ENCODE measurements around the gene FGFR2.

Gene FGFR2

DNA sequence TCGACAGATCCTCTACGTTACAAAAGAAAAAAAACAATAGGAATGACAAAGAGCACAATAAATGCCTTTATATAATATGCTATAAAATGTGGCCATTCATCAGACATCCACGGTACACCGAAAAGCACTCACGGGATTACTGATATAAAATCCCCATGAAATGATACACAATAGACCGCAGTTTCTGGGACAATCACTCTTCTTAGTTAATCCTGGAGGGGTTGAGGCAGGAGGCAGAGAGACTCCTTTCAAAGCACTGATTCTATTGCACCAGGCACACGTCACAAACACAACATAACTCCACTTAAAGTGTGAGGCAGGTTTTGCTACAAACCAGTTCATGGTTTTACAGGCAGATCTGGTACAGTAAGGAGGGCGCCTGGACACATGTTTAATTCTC, 113.8 kb downstream of the FGFR2 start:
- DNase-seq: no peak

DNA sequence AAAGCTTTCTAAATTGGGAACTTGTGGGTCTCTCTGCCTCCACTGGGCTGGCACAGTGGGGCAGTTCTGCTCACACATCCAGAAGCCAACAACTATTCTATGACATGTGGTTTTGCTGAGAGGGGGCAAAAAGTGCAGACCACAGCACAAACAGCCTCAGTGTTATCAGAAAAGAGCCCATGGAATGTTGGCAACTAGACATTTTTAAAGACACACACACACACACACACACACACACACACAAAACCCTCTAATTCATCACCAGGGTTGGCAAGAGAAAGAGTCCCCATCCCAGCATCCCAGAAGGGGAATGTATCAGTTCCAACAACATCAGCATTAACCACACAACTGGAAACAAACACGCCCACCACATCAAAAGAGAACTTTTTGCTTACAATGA, 117.1 kb downstream of the FGFR2 start:
- no peak for DNase-seq

DNA sequence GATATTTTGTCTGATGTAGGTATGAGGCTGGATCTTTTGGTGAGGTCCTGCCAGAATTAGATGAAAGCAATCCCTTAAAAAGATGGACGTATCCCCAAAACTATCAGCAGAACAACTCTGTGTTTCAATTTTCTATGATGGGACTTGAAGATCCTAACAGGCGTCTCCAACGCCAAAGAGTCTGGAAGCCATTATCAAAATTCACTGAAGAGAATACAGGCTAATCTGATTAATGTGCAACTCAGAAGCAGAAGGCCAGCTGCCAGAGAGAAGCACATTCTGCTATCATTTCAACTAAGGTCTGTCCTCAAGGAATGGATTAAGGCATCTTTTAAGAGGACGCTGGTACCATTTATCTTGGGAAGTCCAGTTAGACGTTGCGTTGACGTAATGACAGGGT, 119.7 kb downstream of the FGFR2 start:
- DNase-seq: no peak

DNA sequence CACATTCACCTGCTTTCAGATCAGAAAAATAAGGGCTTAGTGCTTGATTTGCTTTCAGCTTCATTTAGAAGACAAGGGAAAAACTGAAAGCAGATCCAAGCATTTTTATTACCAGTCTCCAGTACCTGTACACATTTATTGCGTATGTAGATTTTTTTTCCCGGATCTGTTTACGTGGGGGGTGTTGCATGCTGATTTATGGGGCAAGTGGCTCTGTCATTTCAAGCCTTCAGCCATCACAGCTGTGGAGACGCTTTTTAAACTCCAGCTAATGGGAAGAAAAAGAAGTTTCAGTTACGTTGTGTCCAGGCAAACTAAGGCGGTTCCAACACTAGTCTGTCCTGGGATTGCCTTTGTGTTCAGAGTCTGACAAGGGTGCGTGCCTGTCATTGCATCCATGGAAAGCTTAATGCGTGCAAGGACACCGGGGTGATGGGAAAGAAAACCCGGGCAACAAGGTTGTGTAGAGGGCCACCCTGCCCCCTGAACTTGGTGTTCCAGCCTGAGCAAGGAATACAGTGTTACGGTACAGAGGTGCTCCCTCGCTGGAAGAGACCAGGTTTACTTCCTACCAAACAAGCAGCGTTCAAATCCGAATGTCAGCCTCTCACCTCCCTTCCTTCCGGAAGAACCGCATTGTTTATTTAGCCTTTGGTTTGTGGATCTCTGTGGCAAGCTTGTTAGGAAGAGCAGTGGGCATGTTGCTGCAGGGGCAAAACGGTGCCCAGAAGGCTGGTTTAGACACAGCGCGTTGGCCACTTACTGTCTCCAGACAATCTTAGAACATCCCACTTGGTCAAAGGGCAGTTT, 128.2 kb downstream of the FGFR2 start:
- no peak for DNase-seq

DNA sequence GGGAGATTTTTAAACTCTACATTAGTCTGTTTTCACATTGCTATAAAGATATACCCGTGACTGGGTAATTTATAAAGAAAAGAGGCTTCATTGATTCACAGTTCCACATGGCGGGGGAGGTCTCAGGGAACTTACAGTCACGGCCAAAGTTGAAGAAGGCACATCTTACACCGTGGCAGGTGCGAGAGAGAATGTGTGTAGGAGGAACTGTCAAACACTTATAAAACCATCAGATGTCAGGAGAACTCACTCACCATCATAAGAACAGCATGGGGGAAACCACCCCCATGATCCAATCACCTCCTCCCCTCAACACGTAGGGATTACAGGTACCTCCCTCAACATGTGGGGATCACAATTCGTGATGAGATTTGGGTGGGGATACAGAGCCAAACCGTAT, 129.5 kb downstream of the FGFR2 start:
- DNase-seq: no peak

DNA sequence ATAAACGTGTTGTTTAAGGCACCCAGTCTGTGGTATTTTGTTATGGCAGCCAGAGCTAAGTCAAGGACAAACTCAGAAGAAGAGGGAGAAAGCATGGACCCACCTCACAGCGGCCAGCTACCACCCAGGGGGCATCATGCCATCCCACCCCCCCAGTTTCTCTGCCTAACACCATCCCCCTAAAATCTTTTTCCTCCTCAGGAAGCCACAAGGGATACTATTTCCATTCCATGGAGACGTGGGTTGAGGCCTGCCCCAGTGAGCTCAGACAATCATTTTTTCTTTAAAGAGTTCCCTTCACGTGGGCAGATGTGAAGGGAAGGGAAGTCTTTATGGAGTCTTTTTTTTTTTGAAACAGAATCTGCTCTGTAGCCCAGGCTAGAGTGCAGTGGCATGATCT, 131.8 kb downstream of the FGFR2 start:
- no peak for DNase-seq

DNA sequence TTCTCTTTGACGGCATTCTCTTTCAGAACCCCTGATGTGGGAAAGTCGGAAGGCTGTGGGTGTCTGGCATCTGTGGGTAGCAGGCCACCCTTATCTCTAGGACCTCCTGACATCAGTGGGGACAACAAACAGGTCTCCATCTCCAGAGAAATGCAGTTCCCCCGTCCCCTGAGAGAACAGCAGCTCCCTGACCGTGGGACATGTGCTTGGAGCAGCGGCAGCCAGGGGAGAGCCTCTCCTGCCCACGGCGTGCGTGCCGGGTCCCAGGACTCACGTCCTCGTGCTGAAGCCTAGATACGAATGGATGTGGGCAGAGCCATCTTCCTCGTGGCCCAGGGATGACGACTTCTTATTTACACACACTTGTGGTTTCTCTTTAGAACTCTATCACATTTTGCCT, 133.0 kb downstream of the FGFR2 start:
- DNase-seq: no peak

DNA sequence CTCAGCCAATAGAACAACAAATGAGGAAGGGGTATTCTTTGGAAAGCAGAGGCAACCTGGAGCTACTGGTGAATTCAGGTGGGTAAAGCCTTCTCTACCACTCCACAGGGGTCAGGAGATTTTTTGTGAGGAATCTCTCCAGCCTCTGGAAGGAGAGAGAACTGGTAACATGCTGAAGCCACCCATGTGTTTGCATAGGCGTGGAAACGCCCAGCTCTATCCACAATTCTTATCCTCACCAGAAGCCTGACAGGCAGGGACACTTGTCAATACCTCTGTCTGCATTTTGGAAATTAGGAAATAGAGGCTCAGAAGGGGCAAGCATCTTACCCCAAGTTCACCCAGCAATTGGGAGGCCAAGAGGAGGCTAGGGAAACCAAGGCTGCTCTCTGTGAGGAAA, 133.7 kb downstream of the FGFR2 start:
- no peak for DNase-seq

DNA sequence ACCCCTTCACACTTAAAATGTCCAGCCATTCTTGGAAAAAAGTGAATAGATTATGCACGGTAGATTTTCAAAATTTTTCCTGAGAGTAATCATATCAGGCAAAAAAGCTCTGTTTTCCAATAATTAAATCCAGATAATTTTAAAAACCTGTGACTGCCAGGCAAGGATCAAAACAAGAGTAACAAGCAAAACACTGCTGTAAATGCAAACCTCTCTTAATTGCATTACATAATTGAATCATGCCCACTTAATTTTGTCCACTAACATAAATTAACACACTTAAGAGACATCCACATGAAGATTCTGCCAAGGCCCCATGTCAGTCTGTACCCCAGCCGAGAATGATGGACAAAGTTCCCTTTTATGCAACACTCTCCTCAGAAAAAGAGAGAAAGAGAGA, 135.3 kb downstream of the FGFR2 start:
- DNase-seq: no peak

DNA sequence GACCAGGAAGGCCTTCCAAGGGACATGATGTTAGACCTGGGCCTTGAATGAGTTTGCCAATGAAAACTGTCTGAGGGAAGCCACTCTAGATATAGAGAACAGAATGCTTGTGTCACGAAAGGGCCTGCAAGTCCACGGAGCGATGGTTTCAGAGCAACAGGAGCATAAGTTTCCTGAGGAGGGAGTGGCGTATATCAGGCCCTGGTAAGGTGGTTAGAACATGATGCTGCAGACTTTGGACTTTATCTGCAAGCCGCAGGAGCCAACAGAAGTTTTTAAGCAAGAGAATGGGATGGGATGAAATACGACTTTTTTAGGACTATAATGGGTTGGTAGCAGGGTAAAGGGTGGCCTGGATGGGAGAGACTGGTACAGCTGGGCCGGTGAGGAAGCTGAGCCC, 136.0 kb downstream of the FGFR2 start:
- no peak for DNase-seq

DNA sequence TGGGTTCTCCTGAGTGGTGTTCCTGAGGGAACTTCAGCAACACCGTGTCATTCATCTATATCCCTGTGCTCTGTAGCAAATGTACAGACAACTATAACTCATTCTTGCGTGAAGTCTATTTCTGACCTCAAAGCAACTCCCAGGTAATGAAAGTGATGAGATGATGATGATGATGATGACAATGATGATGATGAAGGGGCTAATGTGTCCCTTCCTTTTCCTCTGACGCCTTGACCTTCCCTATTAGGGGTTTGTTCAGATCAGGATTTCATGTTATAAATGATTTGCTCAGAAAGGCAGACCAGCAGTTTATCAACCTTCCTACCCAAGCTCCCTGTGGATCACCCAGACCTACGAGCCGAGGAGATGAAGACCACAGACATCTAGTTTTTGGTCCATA, 136.9 kb downstream of the FGFR2 start:
- no peak for DNase-seq

DNA sequence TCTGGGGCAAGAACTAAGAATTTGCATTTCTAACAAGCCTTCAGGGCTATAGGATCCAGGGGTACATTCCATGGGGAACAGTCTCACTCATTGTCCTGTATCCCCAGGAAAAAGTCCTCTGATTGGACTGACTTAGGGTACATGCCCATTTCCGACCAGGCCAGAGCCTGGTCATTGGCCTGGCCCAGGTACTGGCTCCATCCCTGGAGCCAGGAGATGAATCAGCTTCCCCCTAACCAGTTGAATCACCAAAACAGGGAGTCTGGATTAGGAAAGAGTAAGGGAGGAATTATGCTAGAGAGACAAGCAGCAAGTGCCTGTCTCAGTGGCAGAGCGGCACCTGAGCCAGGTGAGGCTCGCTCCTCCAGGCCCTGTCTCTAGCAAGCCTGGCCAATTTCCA, 137.5 kb downstream of the FGFR2 start:
- no peak for DNase-seq

DNA sequence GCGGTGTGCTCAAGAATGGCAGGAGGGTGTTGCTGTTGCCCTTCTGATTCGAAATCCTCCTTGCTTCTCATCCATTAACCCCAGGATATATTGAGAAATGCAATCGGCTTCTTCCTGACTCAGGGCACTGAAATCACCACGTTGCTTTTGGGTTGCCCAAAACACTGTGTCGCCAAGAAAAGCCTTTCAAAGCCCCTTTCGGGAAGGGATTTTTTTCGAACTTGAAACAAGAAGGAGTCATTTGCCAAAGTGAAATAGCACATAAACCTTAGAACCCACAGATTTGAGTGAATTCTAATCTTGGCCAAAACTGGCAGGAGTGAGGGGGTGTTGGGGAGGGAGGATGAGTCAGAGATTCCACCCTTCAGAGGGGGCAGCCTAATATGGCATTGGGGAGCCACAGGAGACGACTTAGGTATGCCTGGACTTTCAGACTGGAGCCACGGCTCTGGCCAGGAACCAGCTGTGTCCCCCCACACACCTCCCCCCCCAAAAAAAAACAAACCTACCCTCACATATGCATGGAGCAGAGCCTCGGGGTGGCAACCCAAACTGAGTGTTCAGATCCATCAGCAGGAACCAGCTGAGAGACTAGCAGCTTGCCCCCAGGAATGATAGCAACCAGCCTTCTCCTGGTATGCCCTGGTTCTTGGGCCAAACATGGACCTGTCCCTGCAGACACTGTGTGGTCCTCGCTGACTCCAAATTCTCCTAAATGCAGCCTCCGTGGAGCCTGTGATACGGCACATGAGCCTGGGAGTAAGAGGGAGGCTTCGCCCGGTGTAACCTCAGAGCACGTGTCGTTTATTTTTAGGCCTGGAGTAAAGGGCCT, 138.4 kb downstream of the FGFR2 start:
- no peak for DNase-seq

DNA sequence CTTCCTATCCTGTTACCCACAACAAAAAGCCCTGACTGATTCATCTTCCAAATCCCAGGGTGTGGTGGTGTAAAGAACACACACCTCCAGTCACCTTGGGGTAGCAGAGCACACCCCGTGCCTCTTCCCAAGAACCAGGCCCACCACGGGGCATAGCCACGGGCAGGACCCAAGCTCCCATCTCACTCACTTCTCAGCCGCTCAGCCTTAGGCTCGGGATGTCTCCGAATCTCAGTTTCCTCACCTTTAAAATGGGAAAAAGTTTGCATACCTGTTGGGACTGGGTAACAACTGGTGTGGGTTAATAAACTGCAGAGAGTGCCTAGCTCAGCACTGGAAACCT, 139.0 kb downstream of the FGFR2 start:
- DNase-seq: no peak

DNA sequence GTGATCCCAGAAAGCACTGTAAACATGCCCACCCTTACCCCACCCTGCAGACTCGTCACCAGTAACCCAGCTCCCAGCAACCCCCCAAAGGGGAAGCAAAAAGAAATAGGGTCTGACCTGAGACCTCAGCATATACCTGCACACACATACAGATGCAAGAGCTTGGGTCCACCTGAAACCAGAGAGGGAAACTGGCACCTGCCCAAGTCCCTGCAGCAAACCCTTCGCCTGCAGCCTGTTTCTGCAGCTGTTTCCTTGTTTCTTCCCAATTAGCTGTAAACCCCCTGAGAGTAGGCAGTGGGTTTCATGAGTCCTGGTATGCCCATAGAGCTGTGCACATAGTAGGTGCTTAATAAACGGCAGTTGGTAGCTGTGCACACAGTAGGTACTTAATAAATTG, 140.5 kb downstream of the FGFR2 start:
- DNase-seq: no peak

DNA sequence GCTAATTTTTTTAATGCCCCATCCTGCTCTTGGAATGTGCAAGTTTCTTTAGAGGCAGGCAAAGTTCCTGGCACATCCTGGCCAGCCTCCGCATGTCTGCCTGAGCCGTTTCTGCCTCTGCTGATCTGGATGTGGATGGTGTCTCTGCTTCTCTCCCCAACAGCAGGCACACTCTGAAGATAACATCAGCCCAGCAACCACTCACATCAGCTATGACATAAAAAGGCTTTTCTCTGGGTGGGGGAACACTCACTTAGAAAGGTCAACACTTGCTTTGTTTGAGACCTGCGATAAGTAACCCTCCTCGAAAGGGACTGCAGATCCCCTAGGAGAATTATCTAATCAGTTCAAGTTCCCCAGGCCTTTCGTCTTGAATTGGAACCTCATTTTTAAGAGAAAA, 142.9 kb downstream of the FGFR2 start:
- no peak for DNase-seq

DNA sequence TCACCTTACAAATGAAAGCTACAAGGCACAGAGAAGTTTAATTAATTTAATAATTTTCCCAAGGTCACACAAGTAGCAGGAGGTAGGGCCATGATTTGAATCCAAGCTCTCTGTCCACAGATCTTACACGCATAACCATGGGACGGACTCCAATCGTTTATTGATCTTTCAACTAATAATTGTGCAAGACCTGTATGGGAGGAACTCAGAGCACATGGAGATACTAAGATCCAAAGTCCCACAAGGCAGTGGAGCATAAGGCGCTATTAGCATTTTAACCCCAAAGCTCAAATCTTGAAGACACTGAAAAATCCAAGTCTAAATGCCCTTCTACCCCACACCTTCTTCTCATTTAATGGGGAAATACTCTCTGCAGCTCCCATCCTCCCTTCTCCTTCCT, 143.5 kb downstream of the FGFR2 start:
- no peak for DNase-seq

DNA sequence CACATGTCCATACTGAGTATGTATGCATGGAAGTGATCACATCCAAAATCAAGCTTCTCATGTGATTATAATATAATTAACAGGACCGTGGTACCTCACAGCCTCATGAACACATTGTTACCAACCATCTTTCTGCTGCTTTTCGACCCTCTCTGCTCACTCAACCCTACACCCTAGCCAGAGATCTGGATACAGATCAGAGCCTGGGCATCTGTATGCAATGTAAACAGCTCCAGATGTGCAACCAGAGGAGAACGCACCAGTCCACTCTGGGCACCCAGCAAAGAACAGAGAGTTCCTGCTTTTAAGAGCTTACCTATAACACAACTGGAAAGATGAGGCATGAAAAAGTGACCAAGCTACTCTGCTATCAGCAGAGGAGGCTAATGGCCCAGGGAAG, 145.1 kb downstream of the FGFR2 start:
- no peak for DNase-seq

DNA sequence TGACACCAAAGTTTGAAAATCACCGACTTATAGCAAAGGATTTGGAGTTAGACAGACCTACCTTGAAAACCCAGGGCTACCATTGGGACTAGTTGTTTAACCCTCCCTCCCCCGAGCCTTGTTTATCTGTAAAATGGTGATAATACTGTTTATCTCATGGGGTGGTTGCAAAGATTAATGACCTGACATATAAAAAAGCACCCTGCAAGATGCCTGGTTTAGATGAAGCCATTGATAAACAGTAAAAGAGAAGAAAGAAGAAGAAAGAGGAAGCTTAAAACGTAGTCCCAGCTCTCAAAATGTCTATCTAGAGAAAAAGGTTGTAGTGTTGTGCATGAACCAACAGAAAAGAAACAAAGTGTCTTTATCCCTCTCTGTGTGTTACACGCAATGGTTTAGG, 145.7 kb downstream of the FGFR2 start:
- no peak for DNase-seq

DNA sequence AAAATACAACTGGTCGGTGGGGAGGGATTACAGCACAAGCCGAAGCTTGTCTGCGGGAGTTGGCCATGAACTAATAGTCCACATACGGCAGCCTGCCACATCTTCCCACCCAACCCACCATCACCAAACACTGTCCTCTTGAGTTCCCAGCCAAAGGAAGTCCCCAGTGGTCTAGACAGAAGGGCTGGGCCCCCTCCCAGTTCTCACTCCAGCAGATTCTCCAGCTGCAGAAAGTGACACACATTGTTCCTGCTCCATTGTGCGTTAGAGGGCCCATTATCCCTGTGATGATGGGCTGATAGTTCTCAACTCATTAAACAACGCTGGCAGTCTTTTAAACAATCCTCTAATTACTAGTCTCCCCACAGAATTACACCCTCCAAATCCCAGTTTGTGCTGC, 148.0 kb downstream of the FGFR2 start:
- no peak for DNase-seq

DNA sequence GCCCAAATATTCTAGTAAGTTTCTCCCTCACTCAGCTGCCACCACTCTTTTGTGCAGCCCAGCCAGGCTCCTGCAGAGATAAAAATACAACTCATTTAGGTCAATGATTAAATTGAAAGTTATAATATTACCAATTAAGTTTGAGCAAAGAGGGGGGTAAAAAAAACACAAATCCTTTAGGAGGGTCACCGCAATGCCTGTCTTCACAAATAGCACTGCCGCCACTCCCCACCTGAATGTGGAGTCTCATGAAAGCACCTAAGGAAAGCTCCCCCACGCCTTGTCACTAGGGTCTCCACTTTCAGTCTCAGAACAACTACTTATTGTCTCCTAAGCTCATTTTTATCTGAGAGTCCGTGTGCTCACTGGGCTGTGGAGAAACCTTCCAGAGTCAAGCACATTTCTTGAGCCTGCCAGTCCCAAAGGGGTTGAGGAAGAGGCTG, 148.7 kb downstream of the FGFR2 start:
- DNase-seq: no peak

DNA sequence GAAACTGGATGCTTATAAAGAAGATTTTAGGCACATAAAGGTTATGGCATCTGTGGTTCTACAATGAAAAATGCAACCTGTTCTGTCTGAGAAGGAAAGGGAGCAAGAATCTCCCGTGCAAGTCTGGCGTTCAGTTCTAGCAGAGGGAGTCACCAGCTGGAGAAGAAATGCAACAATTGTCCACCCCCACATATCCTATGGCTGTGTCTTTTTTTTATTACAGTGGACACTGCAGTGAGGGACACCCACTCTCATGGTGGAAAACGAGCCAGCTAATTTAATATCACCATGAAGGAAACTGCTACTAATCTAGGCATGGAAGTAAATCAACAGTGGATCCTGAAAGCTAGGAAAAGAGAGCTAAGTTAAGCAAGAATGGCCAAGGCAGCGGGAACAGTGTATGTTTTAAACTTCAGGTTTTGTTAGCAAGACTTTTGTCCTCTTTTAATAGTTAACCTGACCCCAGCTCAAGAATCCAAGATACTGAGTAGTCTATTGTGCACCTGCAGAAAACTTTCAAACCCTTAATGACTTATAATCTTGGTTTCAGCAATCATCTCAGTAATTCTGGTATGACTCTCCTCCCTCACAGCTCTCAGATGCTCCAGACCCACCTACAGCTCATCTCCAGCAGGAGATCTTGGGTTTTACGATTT, 149.3 kb downstream of the FGFR2 start:
- no peak for DNase-seq

DNA sequence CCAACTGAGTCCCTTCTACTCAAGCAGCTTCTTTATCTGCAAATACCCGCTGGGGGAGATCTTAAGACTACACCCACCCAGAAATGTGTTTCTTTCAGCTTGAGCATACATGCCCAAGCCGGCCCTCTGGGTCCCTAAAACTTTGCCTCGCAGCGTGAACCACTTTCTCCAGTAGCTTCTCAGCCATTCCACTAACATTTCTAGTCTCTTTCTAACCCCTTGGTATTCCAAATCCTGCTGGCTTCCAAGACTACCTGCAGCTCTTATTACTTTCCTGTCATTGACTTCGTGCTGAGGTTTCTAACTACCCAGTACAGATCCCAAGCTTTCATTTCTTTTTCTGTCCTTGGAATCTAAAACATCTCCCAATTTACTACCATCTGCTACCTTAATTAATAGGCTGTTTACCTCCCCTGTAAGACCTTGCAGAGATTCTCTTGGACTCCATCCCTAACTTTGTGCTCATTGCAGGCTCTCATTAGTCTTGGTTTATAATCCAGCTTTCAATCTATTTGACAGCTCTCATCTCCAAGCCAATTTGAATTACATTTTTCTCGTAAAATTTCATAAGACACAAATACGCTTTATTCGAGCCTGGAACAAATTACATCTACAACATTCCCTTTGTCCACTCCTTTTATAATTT, 153.6 kb downstream of the FGFR2 start:
- no peak for DNase-seq
